Bronchial epithelial cell (primary cell): ENCODE measurements around the gene TNFAIP8L3. TPM values are rescaled to one million over a fixed set of nuclear protein-coding genes. Genes with fewer than 3 reads are reported as not detected.

Experiments used
- DNase-seq: peaks from one replicate; pipeline ENCODE4 v3.0.0-alpha.2; 2010; ENCODE audit warnings: low read depth
- FAIRE-seq: peaks from 2 replicates; lab custom pipeline; 2011; peaks lifted over from hg19 to GRCh38; lab: Jason Lieb, UNC
- H3K27me3 ChIP-seq: 2 replicates; pipeline ENCODE4 v1.5.1; 2011; ENCODE audit warnings: low read length; ENCODE audit not compliant: control insufficient read depth, insufficient read depth
- H3K36me3 ChIP-seq: 2 replicates; pipeline ENCODE4 v1.5.1; 2011; ENCODE audit warnings: low read length; ENCODE audit not compliant: control insufficient read depth, insufficient read depth
- H3K4me3 ChIP-seq: 2 replicates; pipeline ENCODE4 v1.5.1; 2011; ENCODE audit warnings: mild to moderate bottlenecking, low read depth, low read length, control low read depth
- CTCF ChIP-seq: IDR thresholded peaks from 2 replicates; pipeline ENCODE4 v1.5.1; 2011; ENCODE audit warnings: mild to moderate bottlenecking, moderate library complexity, low read length, control low read depth, inconsistent platforms; ENCODE audit not compliant: insufficient read depth, severe bottlenecking
- total RNA-seq: library from RNA; depleted of rRNA; stranded (reverse); fragments of >200 nt; gene quantifications from 2 replicates; pipeline ENCODE4 v1.2.1, GENCODE V29; 2014

Gene TNFAIP8L3
- total RNA-seq, 1 donor from 2014 or later: 5.0 TPM

- Histone ChIP-seq H3K27me3 (no peaks in the 10 kb centered on the region), H3K4me3 (no peak overlapping the region), H3K36me3 (no peaks in the 10 kb centered on the region)
- no peak for TF ChIP-seq CTCF
- no peak for DNase-seq
- peak; percentile 70 for FAIRE-seq
Measured at GRCh38 chr15:51110171-51110570, 15.5 kb upstream of the TNFAIP8L3 start.

- H3K4me3 ChIP-seq: no peak overlapping the region
- FAIRE-seq: no peak
- TF ChIP-seq CTCF: no peak
Measured at GRCh38 chr15:51108933-51109550, 14.3 kb upstream of the TNFAIP8L3 start.

GRCh38 chr15:51107612-51108011, 12.9 kb upstream of the TNFAIP8L3 start:
- Histone ChIP-seq H3K27me3 (no peaks in the 10 kb centered on the region), H3K36me3 (no peaks in the 10 kb centered on the region), H3K4me3 (no peak overlapping the region)
- DNase-seq: no peak
- no peak for FAIRE-seq
- no peak for TF ChIP-seq CTCF

More at GRCh38 chr15:51108933-51109550, 14.3 kb upstream of the TNFAIP8L3 start:
- peak; percentile 35 for DNase-seq
- Histone ChIP-seq H3K27me3 (no peaks in the 10 kb centered on the region), H3K36me3 (no peaks in the 10 kb centered on the region)

DNA sequence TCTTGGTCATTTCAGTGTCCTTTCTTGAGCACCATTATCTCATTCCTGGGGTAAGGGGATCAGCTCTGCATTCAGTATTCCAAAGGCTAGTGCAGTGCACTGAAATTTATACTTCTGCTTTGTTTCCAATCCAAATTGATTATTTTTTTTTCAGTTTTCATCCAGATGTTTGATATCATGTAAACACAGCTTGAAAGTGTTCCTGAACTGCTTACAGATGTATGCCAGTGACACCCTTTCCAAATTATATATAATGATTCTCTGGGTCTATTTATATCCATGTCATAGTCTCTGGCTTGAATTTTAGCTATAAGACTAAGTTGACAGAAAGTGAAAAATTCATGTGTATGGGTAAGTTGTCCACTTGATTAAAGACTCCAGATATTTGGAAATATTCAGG, 11.8 kb upstream of the TNFAIP8L3 start:
- FAIRE-seq (no peak), DNase-seq (no peak)
- Histone ChIP-seq H3K36me3 (no peaks in the 10 kb centered on the region), H3K27me3 (no peaks in the 10 kb centered on the region), H3K4me3 (no peak overlapping the region)
- TF ChIP-seq CTCF: no peak

- TF ChIP-seq CTCF: no peak
- FAIRE-seq (no peak), DNase-seq (peak; percentile 65)
- no peaks in the 10 kb centered on the region for H3K27me3 ChIP-seq
- H3K36me3 ChIP-seq: no peaks in the 10 kb centered on the region
- H3K4me3 ChIP-seq: no peak overlapping the region
Measured at GRCh38 chr15:51105430-51106016, 10.8 kb upstream of the TNFAIP8L3 start.
